ENCODE data around the gene GDF2.

Gene GDF2

GRCh38 chr10:47350671-47351640 lies 28.7 kb downstream of the GDF2 start:
- no peak for DNase-seq (ENCODE audit: low read depth in 1 of 2, low spot score in 1 of 2)

GRCh38 chr10:47351899-47352815 lies 29.9 kb downstream of the GDF2 start:
- DNase-seq (ENCODE audit: low read depth in 1 of 2, low spot score in 1 of 2), result no peak

- no peak for DNase-seq (ENCODE audit: low read depth in 1 of 2, low spot score in 1 of 2)
Observed at GRCh38 chr10:47353351-47353750, 31.1 kb downstream of the GDF2 start.

GRCh38 chr10:47354165-47354564 lies 31.9 kb downstream of the GDF2 start:
- DNase-seq (ENCODE audit: low read depth in 1 of 2, low spot score in 1 of 2), result no peak

- DNase-seq (ENCODE audit: low read depth in 1 of 2, low spot score in 1 of 2), result no peak
Observed at GRCh38 chr10:47354900-47355299, 32.6 kb downstream of the GDF2 start.

- DNase-seq (ENCODE audit: low read depth in 1 of 2, low spot score in 1 of 2), result no peak
Observed at GRCh38 chr10:47356708-47357107, 34.5 kb downstream of the GDF2 start.

- no peak for DNase-seq (ENCODE audit: low read depth in 1 of 2, low spot score in 1 of 2)
Observed at GRCh38 chr10:47357131-47357582, 34.9 kb downstream of the GDF2 start.

- no peak for DNase-seq (ENCODE audit: low read depth in 1 of 2, low spot score in 1 of 2)
Observed at GRCh38 chr10:47357911-47358310, 35.7 kb downstream of the GDF2 start.

GRCh38 chr10:47358457-47358856 lies 36.2 kb downstream of the GDF2 start:
- no peak for DNase-seq (ENCODE audit: low read depth in 1 of 2, low spot score in 1 of 2)

GRCh38 chr10:47359101-47359500 lies 36.8 kb downstream of the GDF2 start:
- DNase-seq (ENCODE audit: low read depth in 1 of 2, low spot score in 1 of 2), result no peak

- DNase-seq (ENCODE audit: low read depth in 1 of 2, low spot score in 1 of 2), result no peak
Observed at GRCh38 chr10:47359626-47360418, 37.6 kb downstream of the GDF2 start.

- no peak for DNase-seq (ENCODE audit: low read depth in 1 of 2, low spot score in 1 of 2)
Observed at GRCh38 chr10:47360419-47361040, 38.3 kb downstream of the GDF2 start.

- DNase-seq (ENCODE audit: low read depth in 1 of 2, low spot score in 1 of 2), result no peak
Observed at GRCh38 chr10:47361293-47361692, 39.0 kb downstream of the GDF2 start.

- no peak for DNase-seq (ENCODE audit: low read depth in 1 of 2, low spot score in 1 of 2)
Observed at GRCh38 chr10:47362199-47362598, 39.9 kb downstream of the GDF2 start.

- no peak for DNase-seq (ENCODE audit: low read depth in 1 of 2, low spot score in 1 of 2)
Observed at GRCh38 chr10:47363781-47364180, 41.5 kb downstream of the GDF2 start.

GRCh38 chr10:47364366-47364765 lies 42.1 kb downstream of the GDF2 start:
- no peak for DNase-seq (ENCODE audit: low read depth in 1 of 2, low spot score in 1 of 2)

- no peak for DNase-seq (ENCODE audit: low read depth in 1 of 2, low spot score in 1 of 2)
Observed at GRCh38 chr10:47364911-47365310, 42.7 kb downstream of the GDF2 start.

- DNase-seq (ENCODE audit: low read depth in 1 of 2, low spot score in 1 of 2), result no peak
Observed at GRCh38 chr10:47365431-47366180, 43.4 kb downstream of the GDF2 start.

GRCh38 chr10:47366181-47366631 lies 44.0 kb downstream of the GDF2 start:
- DNase-seq (ENCODE audit: low read depth in 1 of 2, low spot score in 1 of 2), result no peak

Data from activated CD4-positive, alpha-beta T cell treated with anti-CD3 and anti-CD28 coated beads, Interleukin-2, amount 50 U/mL, for 24 hours (primary cell).